ENCODE results near the gene PIP4P1.

- TF ChIP-seq RBAK (tag by site-specific recombination; IDR thresholded peaks at IDR 0.05) (no peak), CTCF (tag by site-specific recombination; IDR thresholded peaks at IDR 0.05) (no peak), KLF10 (tag by site-specific recombination; IDR thresholded peaks at IDR 0.05) (no peak), ZNF830 (tag by site-specific recombination; IDR thresholded peaks at IDR 0.05; ENCODE audit: low read depth) (no peak), ZNF140 (tag by site-specific recombination; IDR thresholded peaks at IDR 0.05) (no peak), ZNF600 (tag by site-specific recombination; IDR thresholded peaks at IDR 0.05) (no peak), ZNF302 (tag by site-specific recombination; IDR thresholded peaks at IDR 0.05; ENCODE audit: low read depth) (no peak), ZNF155 (tag by site-specific recombination; IDR thresholded peaks at IDR 0.05) (no peak), ZNF558 (tag by site-specific recombination; IDR thresholded peaks at IDR 0.05) (no peak), PBX3 (CRISPR knock-in tag; IDR thresholded peaks at IDR 0.05) (no peak), KLF1 (tag by site-specific recombination; IDR thresholded peaks at IDR 0.05) (no peak)
These were observed 31.3 kb upstream of the PIP4P1 start for GRCh38 chr14:20492486-20492885.
